Peyer's patch (tissue), 4 donors: ENCODE measurements around the gene AP2A1.

Experiments used
- CTCF ChIP-seq, 6 experiments: fragments of 450-650 bp in 4 of 6; fragments of 200-600 bp in 2 of 6; sonication (generic) in 1 of 6; IDR thresholded peaks; one replicate each; pipeline ENCODE4 v1.5.1; 2017 to 2019; ENCODE audit warnings: antibody characterized with exemption in 6 of 6, mild to moderate bottlenecking in 3 of 6, moderate library complexity in 1 of 6
- POLR2A ChIP-seq, 2 donors: fragments of 450-650 bp; IDR thresholded peaks; one replicate each; pipeline ENCODE4 v1.5.1; 2017; ENCODE audit warnings: antibody characterized with exemption in 2 of 2, mild to moderate bottlenecking in 2 of 2, moderate library complexity in 2 of 2

GRCh38 chr19:49773663-49774350 lies 7.0 kb downstream of the AP2A1 start:
- TF ChIP-seq CTCF (IDR thresholded peaks at IDR 0.05) (no peak), POLR2A (IDR thresholded peaks at IDR 0.05) (no peak)
